ENCODE measurements around the gene ZNF862.

GRCh38 chr7:149792220-149792595 is 46.0 kb upstream of the ZNF862 start:
- TF ChIP-seq CTCF (IDR thresholded peaks at IDR 0.05) (no peak), EP300 (IDR thresholded peaks at IDR 0.05) (no peak), POLR2A (IDR thresholded peaks at IDR 0.05) (no peak)
